OCI-LY3 (cell line): Measurements from ENCODE around the gene ACACB.

Experiments
- EZH2phosphoT487 ChIP-seq: fragments of 200-600 bp; shearing (Covaris generic); IDR thresholded peaks from 2 replicates; pipeline ENCODE4 v1.6.1; 2018; ENCODE audit warnings: antibody characterized with exemption, mixed run types, low read depth
- TF ChIP-seq, protein P1 (sequence below): fragments of 200-600, 300-600 bp; sonication (generic); IDR thresholded peaks from 2 replicates; pipeline ENCODE4 v1.5.1; 2014; ENCODE audit warnings: antibody characterized with exemption, low read length, low read depth

- TF ChIP-seq, protein P1, sequence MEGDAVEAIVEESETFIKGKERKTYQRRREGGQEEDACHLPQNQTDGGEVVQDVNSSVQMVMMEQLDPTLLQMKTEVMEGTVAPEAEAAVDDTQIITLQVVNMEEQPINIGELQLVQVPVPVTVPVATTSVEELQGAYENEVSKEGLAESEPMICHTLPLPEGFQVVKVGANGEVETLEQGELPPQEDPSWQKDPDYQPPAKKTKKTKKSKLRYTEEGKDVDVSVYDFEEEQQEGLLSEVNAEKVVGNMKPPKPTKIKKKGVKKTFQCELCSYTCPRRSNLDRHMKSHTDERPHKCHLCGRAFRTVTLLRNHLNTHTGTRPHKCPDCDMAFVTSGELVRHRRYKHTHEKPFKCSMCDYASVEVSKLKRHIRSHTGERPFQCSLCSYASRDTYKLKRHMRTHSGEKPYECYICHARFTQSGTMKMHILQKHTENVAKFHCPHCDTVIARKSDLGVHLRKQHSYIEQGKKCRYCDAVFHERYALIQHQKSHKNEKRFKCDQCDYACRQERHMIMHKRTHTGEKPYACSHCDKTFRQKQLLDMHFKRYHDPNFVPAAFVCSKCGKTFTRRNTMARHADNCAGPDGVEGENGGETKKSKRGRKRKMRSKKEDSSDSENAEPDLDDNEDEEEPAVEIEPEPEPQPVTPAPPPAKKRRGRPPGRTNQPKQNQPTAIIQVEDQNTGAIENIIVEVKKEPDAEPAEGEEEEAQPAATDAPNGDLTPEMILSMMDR = no peak
- no peak for TF ChIP-seq EZH2phosphoT487
Measured at GRCh38 chr12:109092497-109093021, 23.8 kb upstream of the ACACB start.
